OCI-LY3 (cell line): ENCODE results near the gene OR2C1.

Experiments
- H2AFZ ChIP-seq: fragments of 200-600, 300-600 bp; shearing (Covaris generic); 2 replicates; pipeline ENCODE4 v1.6.0; 2014; ENCODE audit warnings: antibody characterized with exemption, low read depth, low read length
- H3K27ac ChIP-seq: fragments of 200-600, 300-600 bp; sonication (generic); 2 replicates; pipeline ENCODE4 v1.5.1; 2014; ENCODE audit warnings: mild to moderate bottlenecking, low read length, moderate library complexity, mixed read lengths
- H3K27me3 ChIP-seq: fragments of 200-600, 300-600 bp; sonication (generic); 2 replicates; pipeline ENCODE4 v1.6.1; 2014; ENCODE audit warnings: low read depth, low read length, mixed read lengths
- H3K36me3 ChIP-seq: fragments of 200-600, 300-600 bp; sonication (generic); replicated peaks from 2 replicates; pipeline ENCODE3; 2014; ENCODE audit warnings: low read depth, low read length, mixed read lengths
- H3K4me1 ChIP-seq: fragments of 300-600, 200-600 bp; sonication (generic); 2 replicates; pipeline ENCODE4 v1.6.1; 2014; ENCODE audit warnings: low read length, mixed read lengths
- H3K4me2 ChIP-seq: fragments of 200-600, 300-600 bp; sonication (generic); 2 replicates; pipeline ENCODE4 v1.6.1; 2014; ENCODE audit warnings: low read length, mixed read lengths
- H3K4me3 ChIP-seq: fragments of 300-600, 200-600 bp; sonication (generic); 2 replicates; pipeline ENCODE4 v1.5.1; 2014; ENCODE audit warnings: antibody characterized with exemption, mild to moderate bottlenecking, low read length, moderate library complexity
- H3K79me2 ChIP-seq: fragments of 300-600, 200-600 bp; shearing (Covaris generic); 2 replicates; pipeline ENCODE4 v1.6.1; 2014; ENCODE audit warnings: mild to moderate bottlenecking, low read length, mixed read lengths
- H3K9ac ChIP-seq: fragments of 300-600, 200-600 bp; shearing (Covaris generic); 2 replicates; pipeline ENCODE4 v1.6.0; 2014; ENCODE audit warnings: mild to moderate bottlenecking, low read length, moderate library complexity
- H3K9me3 ChIP-seq: fragments of 200-600, 300-600 bp; shearing (Covaris generic); 2 replicates; pipeline ENCODE4 v1.6.1; 2014; ENCODE audit warnings: low read length, mixed read lengths; ENCODE audit not compliant: insufficient read depth
- H4K20me1 ChIP-seq: fragments of 200-600, 300-600 bp; sonication (generic); 2 replicates; pipeline ENCODE4 v1.6.1; 2016; ENCODE audit warnings: low read length, mixed read lengths; ENCODE audit not compliant: insufficient read depth
- CTCF ChIP-seq: fragments of 200-600, 300-600 bp; sonication (generic); IDR thresholded peaks from 2 replicates; pipeline ENCODE4 v1.5.1; 2014; ENCODE audit warnings: antibody characterized with exemption, low read length, low read depth
- EZH2phosphoT487 ChIP-seq: fragments of 200-600 bp; shearing (Covaris generic); IDR thresholded peaks from 2 replicates; pipeline ENCODE4 v1.6.1; 2018; ENCODE audit warnings: antibody characterized with exemption, mixed run types, low read depth

The OR2C1 gene

GRCh38 chr16:3364774-3365427 lies 9.2 kb downstream of the OR2C1 start:
- peaks cover 5% of the 10 kb centered on the region; the same call in 1 of the 2 replicates for H3K4me1 ChIP-seq
- H3K27me3 ChIP-seq = no peaks in the 10 kb centered on the region
- H4K20me1 ChIP-seq = no peaks in the 10 kb centered on the region
- peak overlapping the region; percentile 77 for H3K9ac ChIP-seq
- no peaks in the 10 kb centered on the region for H3K36me3 ChIP-seq
- H3K9me3 ChIP-seq = no peaks in the 10 kb centered on the region
- peak overlapping the region; percentile 63; the same call in 1 of the 2 replicates for H2AFZ ChIP-seq
- TF ChIP-seq EZH2phosphoT487 = no peak
- no peak for TF ChIP-seq CTCF
- peak overlapping the region; percentile 82 for H3K4me3 ChIP-seq
- H3K79me2 ChIP-seq = peaks cover 11% of the 10 kb centered on the region
- H3K27ac ChIP-seq = peak overlapping the region; percentile 73
- H3K4me2 ChIP-seq = peak overlapping the region; percentile 69

GRCh38 chr16:3369073-3369472 lies 13.4 kb downstream of the OR2C1 start:
- Histone ChIP-seq H3K79me2 (peaks cover 11% of the 10 kb centered on the region), H4K20me1 (no peaks in the 10 kb centered on the region), H3K9ac (no peak overlapping the region), H3K4me3 (no peak overlapping the region), H3K9me3 (no peaks in the 10 kb centered on the region), H3K27me3 (no peaks in the 10 kb centered on the region), H3K4me1 (peaks cover 5% of the 10 kb centered on the region; the same call in 1 of the 2 replicates), H3K36me3 (no peaks in the 10 kb centered on the region), H2AFZ (no peak overlapping the region), H3K27ac (no peak overlapping the region), H3K4me2 (no peak overlapping the region)
- TF ChIP-seq EZH2phosphoT487 = no peak
- no peak for TF ChIP-seq CTCF

GRCh38 chr16:3375680-3376079 lies 20.0 kb downstream of the OR2C1 start:
- H4K20me1 ChIP-seq = no peaks in the 10 kb centered on the region
- H2AFZ ChIP-seq = no peak overlapping the region
- no peaks in the 10 kb centered on the region for H3K4me1 ChIP-seq
- H3K79me2 ChIP-seq = no peaks in the 10 kb centered on the region
- no peak for TF ChIP-seq EZH2phosphoT487
- TF ChIP-seq CTCF = no peak
- no peaks in the 10 kb centered on the region for H3K27me3 ChIP-seq
- peaks cover 30% of the 10 kb centered on the region for H3K36me3 ChIP-seq
- H3K4me3 ChIP-seq = no peak overlapping the region
- H3K27ac ChIP-seq = no peak overlapping the region
- H3K9ac ChIP-seq = no peak overlapping the region
- no peaks in the 10 kb centered on the region for H3K9me3 ChIP-seq
- no peak overlapping the region for H3K4me2 ChIP-seq

GRCh38 chr16:3377917-3378316 lies 22.2 kb downstream of the OR2C1 start:
- H2AFZ ChIP-seq = no peak overlapping the region
- no peak for TF ChIP-seq CTCF
- TF ChIP-seq EZH2phosphoT487 = no peak
- H3K36me3 ChIP-seq = peaks cover 50% of the 10 kb centered on the region
- H3K79me2 ChIP-seq = peaks cover 3% of the 10 kb centered on the region; the same call in 1 of the 2 replicates
- H3K4me2 ChIP-seq = no peak overlapping the region
- no peaks in the 10 kb centered on the region for H3K27me3 ChIP-seq
- peaks cover 15% of the 10 kb centered on the region for H3K9me3 ChIP-seq
- no peak overlapping the region for H3K4me3 ChIP-seq
- no peaks in the 10 kb centered on the region for H4K20me1 ChIP-seq
- no peaks in the 10 kb centered on the region for H3K4me1 ChIP-seq
- H3K9ac ChIP-seq = no peak overlapping the region
- H3K27ac ChIP-seq = no peak overlapping the region
